Osteoblast (primary cell): Measurements from ENCODE around the gene SKA2. TPM values are rescaled to one million over a fixed set of nuclear protein-coding genes. Genes with fewer than 3 reads are reported as not detected.

Experiments used
- DNase-seq: peaks from one replicate; pipeline ENCODE4 v3.0.0; 2011; ENCODE audit warnings: low spot score, mixed read lengths; ENCODE audit not compliant: insufficient read length; ENCODE audit errors: missing footprints
- H2AFZ ChIP-seq: 2 replicates; pipeline ENCODE4 v1.6.0; 2011; ENCODE audit warnings: mild to moderate bottlenecking, low read length
- H3K27ac ChIP-seq: 2 replicates; pipeline ENCODE4 v1.5.1; 2011; ENCODE audit warnings: mild to moderate bottlenecking, low read depth, low read length, moderate library complexity
- H3K27me3 ChIP-seq: 2 replicates; pipeline ENCODE4 v1.6.0; 2012; ENCODE audit warnings: mild to moderate bottlenecking, control low read depth, inconsistent platforms, low read length, moderate library complexity; ENCODE audit not compliant: insufficient read depth
- H3K36me3 ChIP-seq: 2 replicates; pipeline ENCODE4 v1.5.1; 2011; ENCODE audit warnings: mild to moderate bottlenecking, low read length, control low read depth, moderate library complexity; ENCODE audit not compliant: insufficient read depth
- H3K4me1 ChIP-seq: 2 replicates; pipeline ENCODE4 v1.5.1; 2011; ENCODE audit warnings: mild to moderate bottlenecking, low read length, control low read depth, moderate library complexity; ENCODE audit not compliant: insufficient read depth
- H3K4me2 ChIP-seq: 2 replicates; pipeline ENCODE4 v1.6.0; 2011; ENCODE audit warnings: mild to moderate bottlenecking, low read length; ENCODE audit not compliant: insufficient read depth
- H3K4me3 ChIP-seq: fragments of 200-600 bp; sonication (generic); 3 replicates; pipeline ENCODE4 v1.5.1; 2012; ENCODE audit warnings: mild to moderate bottlenecking, low read length, inconsistent platforms; ENCODE audit not compliant: insufficient read depth
- H3K79me2 ChIP-seq: 2 replicates; pipeline ENCODE4 v1.6.0; 2012; ENCODE audit warnings: mild to moderate bottlenecking, low read length, control low read depth, inconsistent platforms; ENCODE audit not compliant: insufficient read depth
- H3K9me3 ChIP-seq: 2 replicates; pipeline ENCODE4 v1.5.1; 2011; ENCODE audit warnings: low read depth, low read length, control low read depth
- H4K20me1 ChIP-seq: 2 replicates; pipeline ENCODE4 v1.6.0; 2012; ENCODE audit warnings: mild to moderate bottlenecking, low read length, control low read depth; ENCODE audit not compliant: insufficient read depth
- total RNA-seq: library from RNA; depleted of rRNA; stranded (reverse); fragments of >200 nt; gene quantifications from 2 replicates; pipeline ENCODE4 v1.2.3, GENCODE V29; 2012
- TF ChIP-seq, protein P1 (sequence below): IDR thresholded peaks from 2 replicates; pipeline ENCODE4 v1.5.1; 2011; ENCODE audit warnings: mild to moderate bottlenecking, low read depth, low read length, moderate library complexity; ENCODE audit errors: extremely low read depth

Gene SKA2
- total RNA-seq, 1 donor, result 32.6 TPM

DNA sequence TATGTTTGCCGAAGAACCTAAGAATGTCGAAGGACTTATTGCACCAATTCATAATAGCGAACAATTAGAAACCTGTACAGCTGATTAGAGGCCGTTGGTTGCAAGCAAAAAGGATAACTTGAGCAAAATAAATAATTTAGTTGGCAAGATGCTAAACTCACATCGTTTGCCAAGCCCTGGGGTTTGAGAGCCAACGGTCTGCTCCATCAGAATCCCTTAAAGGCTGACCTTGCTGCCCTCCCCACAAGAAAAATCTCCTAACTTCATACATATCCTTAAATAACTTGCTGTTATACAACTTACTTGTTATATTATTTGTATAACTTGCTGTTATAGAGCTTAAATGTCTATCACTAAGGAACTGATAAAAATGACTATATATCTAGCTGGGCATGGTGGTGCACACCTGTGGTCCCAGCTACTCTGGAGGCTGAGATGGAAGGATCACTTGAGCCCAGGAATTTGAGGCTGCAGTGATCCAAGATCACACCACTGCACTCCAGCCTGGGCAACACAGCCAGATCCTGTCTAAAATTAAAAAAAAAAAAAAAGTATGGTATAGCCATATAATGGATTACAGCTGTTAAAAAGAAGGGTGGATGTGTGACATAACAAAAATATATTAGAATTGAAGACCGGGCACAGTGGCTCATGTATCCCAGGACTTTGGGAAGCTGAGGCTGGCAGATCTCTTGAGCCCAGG, 46.4 kb downstream of the SKA2 start:
- no peak overlapping the region for H3K4me2 ChIP-seq
- peaks cover 27% of the 10 kb centered on the region for H3K79me2 ChIP-seq
- peaks cover 11% of the 10 kb centered on the region for H3K36me3 ChIP-seq
- H2AFZ ChIP-seq, result no peak overlapping the region
- no peaks in the 10 kb centered on the region for H3K9me3 ChIP-seq
- H4K20me1 ChIP-seq, result no peaks in the 10 kb centered on the region
- no peak overlapping the region for H3K4me3 ChIP-seq
- TF ChIP-seq, protein P1, sequence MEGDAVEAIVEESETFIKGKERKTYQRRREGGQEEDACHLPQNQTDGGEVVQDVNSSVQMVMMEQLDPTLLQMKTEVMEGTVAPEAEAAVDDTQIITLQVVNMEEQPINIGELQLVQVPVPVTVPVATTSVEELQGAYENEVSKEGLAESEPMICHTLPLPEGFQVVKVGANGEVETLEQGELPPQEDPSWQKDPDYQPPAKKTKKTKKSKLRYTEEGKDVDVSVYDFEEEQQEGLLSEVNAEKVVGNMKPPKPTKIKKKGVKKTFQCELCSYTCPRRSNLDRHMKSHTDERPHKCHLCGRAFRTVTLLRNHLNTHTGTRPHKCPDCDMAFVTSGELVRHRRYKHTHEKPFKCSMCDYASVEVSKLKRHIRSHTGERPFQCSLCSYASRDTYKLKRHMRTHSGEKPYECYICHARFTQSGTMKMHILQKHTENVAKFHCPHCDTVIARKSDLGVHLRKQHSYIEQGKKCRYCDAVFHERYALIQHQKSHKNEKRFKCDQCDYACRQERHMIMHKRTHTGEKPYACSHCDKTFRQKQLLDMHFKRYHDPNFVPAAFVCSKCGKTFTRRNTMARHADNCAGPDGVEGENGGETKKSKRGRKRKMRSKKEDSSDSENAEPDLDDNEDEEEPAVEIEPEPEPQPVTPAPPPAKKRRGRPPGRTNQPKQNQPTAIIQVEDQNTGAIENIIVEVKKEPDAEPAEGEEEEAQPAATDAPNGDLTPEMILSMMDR, result no peak
- H3K4me1 ChIP-seq, result peaks cover 17% of the 10 kb centered on the region
- DNase-seq, result no peak
- no peak overlapping the region for H3K27ac ChIP-seq
- H3K27me3 ChIP-seq, result no peaks in the 10 kb centered on the region

DNA sequence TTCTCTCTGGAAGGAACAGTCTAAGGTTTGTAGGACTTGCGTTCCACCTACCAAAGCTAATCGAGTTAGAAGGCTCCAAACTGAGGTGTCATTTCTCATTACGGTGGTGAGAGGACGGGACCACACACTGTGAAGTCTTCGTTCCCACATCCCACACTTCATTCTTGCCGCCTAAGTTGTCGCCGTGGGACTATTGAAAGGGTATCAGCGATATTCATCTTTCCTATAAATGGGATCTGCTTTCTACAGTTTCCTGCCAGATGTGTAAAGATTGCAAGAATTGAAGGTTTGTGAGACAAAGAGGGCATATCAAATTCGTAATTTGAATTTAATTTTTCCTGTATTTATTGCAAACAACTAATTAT, 47.7 kb downstream of the SKA2 start:
- Histone ChIP-seq H3K79me2 (peaks cover 37% of the 10 kb centered on the region), H2AFZ (peak overlapping the region; percentile 85), H3K4me2 (peak overlapping the region; percentile 99), H3K4me1 (peaks cover 17% of the 10 kb centered on the region), H3K4me3 (peak overlapping the region; percentile 79), H4K20me1 (no peaks in the 10 kb centered on the region), H3K9me3 (no peaks in the 10 kb centered on the region), H3K27ac (peak overlapping the region; percentile 65), H3K27me3 (no peaks in the 10 kb centered on the region), H3K36me3 (peaks cover 13% of the 10 kb centered on the region)
- TF ChIP-seq, protein P1, result no peak
- no peak for DNase-seq

DNA sequence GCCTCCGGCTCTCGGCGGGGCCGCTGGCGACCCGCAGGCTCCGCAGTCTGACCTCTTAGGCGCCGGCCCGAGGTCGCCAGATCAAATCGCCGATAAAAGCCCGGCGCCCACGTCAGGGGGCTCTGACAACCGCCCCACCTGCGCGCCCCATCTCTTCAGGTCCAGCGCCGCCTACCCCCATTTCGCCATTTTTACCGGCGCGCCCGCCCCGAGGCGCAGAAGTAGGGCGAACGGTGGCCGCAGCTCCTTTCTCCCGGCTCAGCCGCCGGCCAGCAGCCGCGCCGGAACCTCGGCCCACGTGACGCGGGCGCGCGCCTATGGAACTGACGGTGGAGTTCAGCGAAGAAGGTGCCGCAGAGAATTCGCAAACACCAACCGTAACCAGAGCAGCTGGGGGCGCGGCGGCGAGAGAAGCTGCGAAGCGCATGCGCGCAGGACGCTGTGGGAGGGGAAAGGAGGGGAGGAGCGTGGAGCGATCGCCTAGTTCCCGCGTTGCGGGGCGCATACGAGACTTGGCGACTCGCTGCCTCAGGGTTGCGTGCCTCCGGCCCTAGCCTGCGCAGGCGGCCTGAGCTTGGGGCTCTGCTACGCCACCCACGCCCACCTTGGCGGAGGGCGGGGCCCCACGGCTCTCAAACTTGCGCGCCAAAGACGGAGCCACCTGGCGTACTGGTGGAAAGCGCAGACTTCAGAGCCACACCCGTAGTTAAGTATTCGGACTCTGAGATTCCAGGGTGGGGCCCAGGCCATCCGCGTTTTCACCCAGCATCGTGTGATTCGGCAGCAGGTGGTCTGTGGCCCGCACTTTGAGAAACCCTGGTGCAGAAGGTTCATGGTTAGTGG, 48.3 kb downstream of the SKA2 start, which contains the start of gene TRIM37:
TRIM37 (minus strand) TSS at position 418 of the 843 bp plus-strand sequence. CDS start 419 bp downstream, outside the sequence.
- Histone ChIP-seq H3K4me1 (peaks cover 17% of the 10 kb centered on the region), H3K9me3 (no peaks in the 10 kb centered on the region), H3K4me2 (peak within 1 kb of the TSS; percentile 99), H3K27me3 (no peaks in the 10 kb centered on the region), H3K79me2 (peaks cover 42% of the 10 kb centered on the region), H3K27ac (peak within 1 kb of the TSS; percentile 86), H4K20me1 (no peaks in the 10 kb centered on the region), H3K4me3 (peak within 1 kb of the TSS; percentile 79), H3K36me3 (peaks cover 11% of the 10 kb centered on the region), H2AFZ (peak within 1 kb of the TSS; percentile 85)
- DNase-seq, result peak; percentile 96
- TF ChIP-seq, protein P1, result no peak
